ENCODE data around the gene EBF3. TPM values are rescaled to one million over a fixed set of nuclear protein-coding genes. Genes with fewer than 3 reads are reported as not detected.

The EBF3 gene
- 0.10 to 0.17 TPM (median 0.13 TPM) in 5 replicates for total RNA-seq (2022; extraction: Qiagen RNA extraction)

GRCh38 chr10:129963641-129964501 lies at the start of gene EBF3:
Gene EBF3, minus strand, starts transcription at chr10:129964274. Its CDS starts 506 bp downstream, at chr10:129963768.

Other genes starting within 250 kb of the EBF3 start
- gene C10orf143, start 146.6 kb upstream of the EBF3 start, total RNA-seq (2022; extraction: Qiagen RNA extraction), result 0.39 to 0.76 TPM (median 0.61 TPM) in 5 replicates
- gene GLRX3, start 172.1 kb upstream of the EBF3 start, total RNA-seq (2022; extraction: Qiagen RNA extraction), result 185 to 233 TPM (median 213 TPM) in 5 replicates

All from A549 treated with Hydrocortisone at 1 μM for 4 hours (cell line).